ENCODE measurements around the gene ZBTB21.

DNA sequence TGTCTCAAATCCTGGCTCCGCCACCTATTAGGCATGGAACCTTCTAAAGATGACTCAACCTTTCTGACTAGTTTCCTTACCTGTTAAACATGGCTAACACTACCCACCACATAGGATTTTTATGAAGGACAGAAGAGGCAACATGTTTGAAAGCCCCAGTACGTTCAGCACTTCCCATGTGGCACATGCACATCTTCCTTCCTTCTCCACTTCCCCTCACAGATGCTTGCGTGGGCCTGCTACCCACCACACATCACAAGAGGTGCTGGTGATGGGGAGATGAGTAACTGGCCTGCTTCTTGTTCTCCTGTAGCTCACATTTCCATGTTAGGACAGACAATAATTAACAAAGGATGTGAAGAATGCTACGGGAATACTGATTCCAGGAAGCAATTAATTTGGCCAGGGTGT, 7.1 kb downstream of the ZBTB21 start:
- TF ChIP-seq, protein P1, sequence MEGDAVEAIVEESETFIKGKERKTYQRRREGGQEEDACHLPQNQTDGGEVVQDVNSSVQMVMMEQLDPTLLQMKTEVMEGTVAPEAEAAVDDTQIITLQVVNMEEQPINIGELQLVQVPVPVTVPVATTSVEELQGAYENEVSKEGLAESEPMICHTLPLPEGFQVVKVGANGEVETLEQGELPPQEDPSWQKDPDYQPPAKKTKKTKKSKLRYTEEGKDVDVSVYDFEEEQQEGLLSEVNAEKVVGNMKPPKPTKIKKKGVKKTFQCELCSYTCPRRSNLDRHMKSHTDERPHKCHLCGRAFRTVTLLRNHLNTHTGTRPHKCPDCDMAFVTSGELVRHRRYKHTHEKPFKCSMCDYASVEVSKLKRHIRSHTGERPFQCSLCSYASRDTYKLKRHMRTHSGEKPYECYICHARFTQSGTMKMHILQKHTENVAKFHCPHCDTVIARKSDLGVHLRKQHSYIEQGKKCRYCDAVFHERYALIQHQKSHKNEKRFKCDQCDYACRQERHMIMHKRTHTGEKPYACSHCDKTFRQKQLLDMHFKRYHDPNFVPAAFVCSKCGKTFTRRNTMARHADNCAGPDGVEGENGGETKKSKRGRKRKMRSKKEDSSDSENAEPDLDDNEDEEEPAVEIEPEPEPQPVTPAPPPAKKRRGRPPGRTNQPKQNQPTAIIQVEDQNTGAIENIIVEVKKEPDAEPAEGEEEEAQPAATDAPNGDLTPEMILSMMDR (IDR thresholded peaks at IDR 0.05) = no peak
- TF ChIP-seq POLR2A (IDR thresholded peaks at IDR 0.05) = no peak

Data from transverse colon (tissue), 3 donors.